ENCODE data around the gene GPI.

GRCh38 chr19:34319230-34319585, 45.8 kb upstream of the GPI start:
- TF ChIP-seq SP1 (IDR thresholded peaks at IDR 0.05) (no peak), ELF4 (IDR thresholded peaks at IDR 0.05) (no peak), BHLHE40 (IDR thresholded peaks at IDR 0.05; ENCODE audit: borderline replicate concordance) (no peak), FOXM1 (IDR thresholded peaks at IDR 0.05; ENCODE audit: borderline replicate concordance) (no peak)
